ENCODE measurements around the gene ANKS6. TPM values are rescaled to one million over a fixed set of nuclear protein-coding genes. Genes with fewer than 3 reads are reported as not detected.

The ANKS6 gene
- total RNA-seq = 1 to 10 TPM; 6.5 to 7.4 TPM
- long read RNA-seq, partial matches to known transcripts = 1 of 2 reads
- long read RNA-seq, other reads (novel, unspliced or antisense) = 1 of 2 reads

DNA sequence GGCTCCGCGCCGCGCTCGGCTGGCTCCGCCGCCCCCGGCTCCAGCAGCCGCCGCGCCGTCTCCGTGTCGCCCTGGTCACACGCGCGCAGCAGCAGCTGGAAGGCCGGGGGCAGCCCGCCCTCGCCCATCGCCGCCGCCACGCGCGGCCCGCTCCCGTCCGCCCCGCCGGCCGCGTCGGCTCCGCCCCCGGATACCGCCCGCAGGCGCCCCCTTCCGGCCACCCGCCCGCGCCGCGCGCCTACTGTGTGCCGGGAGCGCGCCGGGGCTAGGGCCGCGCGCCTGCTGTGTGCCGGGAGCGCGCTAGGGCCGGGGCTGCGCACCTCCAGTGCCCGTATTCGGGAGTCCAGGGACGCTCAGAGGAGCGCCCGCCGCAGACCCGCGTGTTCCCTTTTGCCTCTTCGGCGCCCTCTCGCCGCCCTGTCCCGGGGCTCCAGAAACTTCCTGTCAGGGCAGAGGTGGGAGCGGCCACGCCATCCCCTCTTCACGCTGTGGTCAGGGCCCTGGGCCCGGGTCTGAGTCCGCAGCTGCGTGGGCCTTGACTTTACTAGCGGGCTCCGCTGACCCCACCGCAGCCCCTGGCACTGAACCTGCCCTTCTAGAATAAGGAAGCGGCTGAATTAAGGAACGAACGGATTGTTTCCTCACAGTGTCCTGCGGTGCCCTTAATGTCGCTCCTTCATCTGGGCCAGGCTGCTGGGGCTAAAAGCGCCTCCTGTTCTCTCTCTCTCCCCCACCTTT is at the start of gene ANKS6:
ANKS6 (minus strand) TSS at position 192 of the 738 bp plus-strand sequence; CDS start at position 128, 64 bp downstream.
- ATAC-seq (peak; percentile 95 to 96), DNase-seq (peak; percentile 85)
- intact Hi-C loops (cut with DNase I) = no loop called here

DNA sequence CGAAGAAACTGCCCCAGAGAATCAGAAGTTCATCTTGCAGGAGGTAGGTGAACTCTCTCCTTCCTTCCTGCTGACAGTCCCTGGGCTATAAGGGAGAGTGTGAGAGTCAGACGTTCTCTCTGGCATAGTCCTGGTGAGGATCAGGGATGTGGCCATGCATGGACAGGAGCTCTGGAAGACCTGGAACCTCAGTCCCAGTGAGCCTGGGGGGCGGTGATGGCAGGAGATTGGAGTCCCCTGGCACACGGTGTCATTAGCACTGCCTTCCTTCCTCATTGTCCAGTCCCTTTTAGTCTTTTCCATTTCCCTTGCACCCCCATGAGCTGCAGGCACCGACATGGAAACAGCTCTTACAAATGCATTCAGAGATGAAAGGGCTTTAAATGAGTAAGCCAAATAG is 49.7 kb upstream of the ANKS6 start:
- intact Hi-C loops (cut with DNase I) = loop anchor here in 1 of 2 donors (5.0 kb wide), 1 partner anchor 296 kb away; no protein-coding TSS in a partner anchor
- ATAC-seq = no peak
- no peak for DNase-seq

DNA sequence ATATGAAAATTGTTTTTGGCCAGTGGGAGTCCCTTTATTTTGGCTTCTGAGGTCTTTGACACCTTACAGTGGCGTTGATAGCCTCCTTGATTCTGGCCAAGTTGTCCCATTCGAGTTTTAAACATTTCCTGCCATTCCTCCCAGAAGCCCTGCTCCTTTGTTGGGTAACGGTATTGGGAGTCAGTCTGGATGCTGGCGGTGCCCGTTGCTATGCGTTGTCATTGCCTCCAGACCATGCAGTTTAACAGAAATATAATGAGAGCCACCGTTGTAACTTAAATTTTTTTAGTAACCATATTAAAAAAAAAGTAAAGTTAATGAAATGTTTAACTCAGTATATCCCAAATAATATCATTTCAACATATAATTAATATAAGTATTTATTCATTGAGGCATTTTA is 46.2 kb upstream of the ANKS6 start:
- intact Hi-C loops (cut with DNase I) = no loop called here
- ATAC-seq = no peak
- no peak for DNase-seq

DNA sequence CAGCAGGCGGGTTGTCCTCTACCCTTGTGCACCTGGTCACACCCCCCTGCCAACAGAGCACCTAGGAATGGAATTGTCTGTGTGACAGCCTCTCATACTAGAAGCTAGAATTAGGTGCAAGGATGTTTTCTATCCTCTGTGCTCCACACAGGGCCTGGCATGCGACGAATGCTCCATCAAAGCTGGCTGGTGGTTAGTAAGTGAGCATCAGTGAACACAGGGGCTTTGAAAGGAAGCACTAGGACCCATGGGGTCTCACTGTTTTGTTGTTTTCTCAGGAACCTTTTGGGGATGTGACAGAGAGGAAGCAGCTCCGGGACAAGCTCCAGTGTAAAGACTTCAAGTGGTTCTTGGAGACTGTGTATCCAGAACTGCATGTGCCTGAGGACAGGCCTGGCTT is 43.4 kb upstream of the ANKS6 start:
- no peak for DNase-seq
- no peak for ATAC-seq
- intact Hi-C loops (cut with DNase I) = no loop called here

DNA sequence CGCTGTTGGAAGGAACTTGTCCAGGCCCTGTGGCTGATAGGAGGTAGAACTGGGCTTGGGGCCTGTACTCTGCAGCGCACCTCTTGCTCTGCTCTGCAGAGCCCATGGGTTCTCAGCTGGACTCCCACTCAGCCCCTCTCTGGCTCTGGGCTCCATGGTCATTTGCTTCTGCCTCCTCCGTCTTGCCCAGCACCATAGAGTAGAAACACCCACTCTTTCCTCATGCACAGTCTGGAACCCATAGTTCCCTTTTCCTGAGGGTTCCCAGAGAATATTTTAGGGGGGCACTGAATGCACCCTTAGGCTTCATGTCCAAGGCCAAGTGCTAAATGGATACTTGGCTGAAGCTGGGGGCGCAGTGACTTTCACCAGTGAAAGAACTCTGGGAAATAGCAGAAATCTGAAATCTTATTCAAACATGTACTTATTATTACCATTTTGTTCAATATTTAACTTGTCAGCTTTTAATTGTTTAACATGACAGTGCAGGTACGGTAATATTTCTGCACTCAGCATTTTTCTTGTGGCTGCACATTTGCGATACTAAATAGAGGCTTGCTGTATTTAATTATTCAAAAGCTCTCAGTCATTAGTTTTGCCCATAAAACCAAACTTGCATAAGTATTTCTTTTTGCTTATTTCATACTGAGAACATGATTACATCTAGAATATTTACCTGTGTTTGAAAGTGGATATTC is 42.7 kb upstream of the ANKS6 start:
- DNase-seq (no peak), ATAC-seq (no peak)
- intact Hi-C loops (cut with DNase I) = no loop called here

DNA sequence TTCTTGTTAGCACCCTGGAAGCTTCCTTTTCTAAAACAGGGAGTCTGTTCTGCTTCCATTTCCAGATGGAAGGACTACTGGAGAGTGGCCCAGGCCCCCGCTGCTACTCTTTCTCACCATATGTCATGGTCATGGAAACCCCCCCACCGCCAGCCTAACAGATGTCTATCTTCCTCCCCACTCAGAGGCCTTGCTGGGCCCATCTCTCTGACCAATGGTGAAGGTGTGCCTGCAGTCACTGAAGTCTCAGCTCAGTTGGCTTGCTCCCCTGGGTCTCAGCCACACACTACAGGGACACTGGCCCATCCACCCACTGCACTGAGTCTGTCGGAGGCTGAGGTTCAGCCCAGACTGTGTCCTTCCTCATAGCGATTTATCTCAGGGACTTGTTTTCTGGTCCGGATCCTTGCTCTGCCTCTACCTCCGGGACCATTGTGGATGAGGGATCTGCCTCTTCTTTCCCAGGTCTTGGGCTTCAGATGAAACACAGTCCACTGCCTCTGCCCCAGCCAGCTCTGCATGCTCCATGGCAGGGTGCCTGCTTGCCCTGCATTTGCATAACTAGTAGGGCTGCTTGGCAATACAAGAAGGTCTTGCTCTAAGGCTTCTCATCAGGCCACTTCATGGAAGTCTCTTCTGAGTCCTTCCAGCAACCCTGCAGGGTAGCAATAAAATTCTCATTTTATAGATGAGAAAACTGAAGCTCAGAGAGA is 42.0 kb upstream of the ANKS6 start:
- intact Hi-C loops (cut with DNase I) = no loop called here
- ATAC-seq = no peak
- no peak for DNase-seq

DNA sequence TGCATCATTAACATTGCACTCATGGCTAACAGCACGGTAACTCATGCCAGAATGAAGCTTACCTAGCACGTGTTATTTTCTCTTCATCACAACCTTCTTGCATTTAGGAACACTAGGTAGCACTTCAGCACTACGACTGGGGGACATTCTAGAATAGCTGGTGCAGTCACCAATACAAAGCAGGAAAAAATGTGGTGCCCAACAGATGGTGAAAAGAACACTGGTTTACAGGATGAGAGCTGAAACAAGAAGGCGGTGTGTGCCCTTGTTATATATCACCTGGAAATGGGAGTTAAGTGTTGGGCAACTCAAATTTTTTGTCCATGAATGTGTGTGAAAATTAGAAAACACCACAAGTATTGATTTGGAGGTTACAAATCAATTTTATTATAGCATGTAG is 41.2 kb upstream of the ANKS6 start:
- intact Hi-C loops (cut with DNase I) = no loop called here
- DNase-seq = no peak
- ATAC-seq = no peak

DNA sequence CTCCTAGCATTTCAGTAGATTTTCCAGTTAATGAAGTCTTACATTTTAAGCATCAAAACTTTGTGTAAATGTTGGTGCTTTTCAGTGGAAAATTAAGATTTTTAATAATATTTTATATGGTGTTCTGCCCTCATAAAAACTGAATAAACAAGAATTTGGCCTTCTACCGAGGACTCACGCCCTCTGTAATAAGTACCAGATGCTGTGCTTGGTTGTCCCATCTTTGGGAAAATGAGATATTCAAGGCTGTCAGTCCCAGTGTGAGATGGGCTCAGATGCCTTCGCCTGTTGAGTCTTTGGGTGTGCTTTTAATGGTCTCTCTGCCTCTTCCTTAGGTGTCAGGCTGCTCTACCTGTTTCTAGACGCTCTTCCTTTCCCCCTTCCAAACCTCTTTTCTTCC is 39.9 kb upstream of the ANKS6 start:
- DNase-seq = no peak
- intact Hi-C loops (cut with DNase I) = no loop called here
- no peak for ATAC-seq

DNA sequence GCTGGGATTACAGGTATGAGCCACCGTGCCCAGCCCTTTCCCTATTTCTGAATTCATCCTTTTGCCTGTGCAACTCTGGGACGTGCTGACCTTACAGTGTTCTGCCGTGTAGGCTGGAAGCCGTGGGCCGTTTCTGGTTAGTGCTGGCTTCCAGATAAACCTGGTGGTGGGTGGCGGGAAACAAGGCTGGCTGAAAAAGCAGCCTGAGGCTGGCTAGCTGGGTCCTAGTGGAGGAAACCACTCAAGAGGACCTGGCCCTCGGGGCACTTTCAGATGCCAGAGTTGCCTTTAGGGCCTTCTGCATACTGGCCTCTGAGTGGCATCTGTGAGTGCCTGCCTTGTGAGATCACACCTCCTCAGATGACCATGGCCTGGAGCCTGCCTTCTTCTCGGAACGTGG is 38.0 kb upstream of the ANKS6 start:
- intact Hi-C loops (cut with DNase I) = no loop called here

DNA sequence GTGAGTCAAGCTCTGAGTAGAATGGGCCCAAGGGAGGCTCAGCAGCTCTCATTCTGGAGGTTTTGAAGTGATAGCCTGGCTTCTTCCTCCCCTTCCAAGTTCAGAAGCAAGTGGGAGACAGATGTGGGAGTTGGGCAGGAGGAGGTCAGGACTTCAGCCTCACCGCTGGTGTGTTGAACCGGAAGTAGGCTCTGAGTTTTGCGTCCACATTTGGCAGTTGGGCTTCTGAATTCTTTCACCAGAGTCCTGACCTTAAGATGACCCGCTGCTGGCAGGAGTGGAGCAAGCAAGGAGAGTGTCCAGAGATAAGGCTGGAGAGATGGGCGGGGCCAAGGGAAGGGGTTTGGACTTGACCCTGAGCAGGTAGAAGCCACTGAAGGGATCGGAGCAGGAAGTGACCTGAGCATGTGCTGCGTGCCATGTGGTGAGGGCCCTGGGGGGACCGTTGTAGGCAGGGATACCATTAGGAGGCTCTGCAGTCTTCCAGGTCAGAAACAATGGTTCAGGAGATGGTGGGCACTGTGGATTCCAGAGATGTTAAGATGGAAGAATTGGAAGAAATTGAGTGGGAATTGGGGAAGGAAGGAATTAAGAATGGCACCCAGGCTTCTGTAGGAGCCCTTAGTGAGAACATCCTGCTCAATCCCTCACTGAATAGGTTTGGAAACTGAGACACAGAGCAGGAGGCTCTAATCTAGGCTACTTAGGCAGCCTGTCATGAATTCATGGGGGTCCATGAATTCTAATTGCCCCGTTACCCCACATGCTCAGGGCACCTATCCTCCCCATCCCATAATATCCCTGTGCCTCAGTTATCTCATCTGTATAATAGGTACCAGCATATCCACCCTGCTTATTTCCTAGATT is 37.0 kb upstream of the ANKS6 start:
- ATAC-seq (peak; percentile 68 to 83), DNase-seq (peak; percentile 66)

More for the DNA sequence above, 38.0 kb upstream of the ANKS6 start:
- DNase-seq = no peak
- no peak for ATAC-seq

DNA sequence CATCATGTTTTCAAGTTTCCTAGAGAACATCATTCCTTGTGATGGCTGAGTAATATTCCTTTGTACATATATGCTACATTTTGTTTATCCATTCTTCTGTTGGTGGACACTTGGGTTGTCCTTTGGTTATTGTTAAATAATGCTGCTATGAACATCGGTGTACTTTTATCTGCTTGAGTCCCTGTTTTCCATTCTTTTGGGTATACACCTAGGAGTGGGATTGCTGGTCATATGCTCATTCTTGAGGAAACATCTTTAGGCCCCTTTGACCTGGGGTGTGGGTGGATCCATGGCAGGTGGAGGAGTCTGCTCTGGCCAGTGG is 36.4 kb upstream of the ANKS6 start:
- intact Hi-C loops (cut with DNase I) = no loop called here
- DNase-seq (no peak), ATAC-seq (no peak)

More for the DNA sequence above, 37.0 kb upstream of the ANKS6 start:
- intact Hi-C loops (cut with DNase I) = no loop called here

DNA sequence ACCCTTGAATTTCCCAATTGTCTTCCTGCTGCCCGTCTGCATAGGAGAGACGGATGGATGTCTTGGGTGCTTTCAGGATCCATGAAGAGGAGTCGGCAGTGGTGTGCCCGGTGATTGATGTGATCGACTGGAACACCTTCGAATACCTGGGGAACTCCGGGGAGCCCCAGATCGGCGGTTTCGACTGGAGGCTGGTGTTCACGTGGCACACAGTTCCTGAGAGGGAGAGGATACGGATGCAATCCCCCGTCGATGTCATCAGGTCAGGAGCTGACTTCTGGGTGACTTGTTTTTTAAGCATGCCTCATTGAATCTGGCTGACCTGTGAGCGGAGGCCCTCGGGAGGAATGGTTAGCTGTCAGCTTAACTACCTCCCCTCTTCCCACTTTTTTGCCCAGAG is 35.3 kb upstream of the ANKS6 start:
- intact Hi-C loops (cut with DNase I) = no loop called here
- ATAC-seq (no peak), DNase-seq (no peak)

DNA sequence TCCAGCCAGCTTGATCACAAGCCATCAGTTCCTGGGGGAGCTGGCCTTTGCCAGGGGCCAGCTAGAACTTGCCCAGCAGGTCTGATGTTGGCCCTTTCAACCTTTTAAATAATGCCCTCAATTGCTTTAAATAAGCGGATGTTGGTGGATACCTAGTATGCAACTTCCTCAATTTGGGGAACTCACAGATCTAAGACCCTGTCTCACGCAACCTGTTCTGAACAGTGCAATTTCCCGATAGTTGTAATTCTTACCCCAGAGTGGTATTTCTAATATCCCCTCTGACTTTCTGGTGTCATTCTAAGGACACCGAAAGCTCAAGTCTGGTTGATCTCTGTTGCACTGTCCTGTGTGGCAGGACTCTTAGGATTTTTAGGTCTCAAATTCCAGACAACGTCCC is 34.2 kb upstream of the ANKS6 start:
- intact Hi-C loops (cut with DNase I) = no loop called here
- DNase-seq = no peak
- no peak for ATAC-seq

DNA sequence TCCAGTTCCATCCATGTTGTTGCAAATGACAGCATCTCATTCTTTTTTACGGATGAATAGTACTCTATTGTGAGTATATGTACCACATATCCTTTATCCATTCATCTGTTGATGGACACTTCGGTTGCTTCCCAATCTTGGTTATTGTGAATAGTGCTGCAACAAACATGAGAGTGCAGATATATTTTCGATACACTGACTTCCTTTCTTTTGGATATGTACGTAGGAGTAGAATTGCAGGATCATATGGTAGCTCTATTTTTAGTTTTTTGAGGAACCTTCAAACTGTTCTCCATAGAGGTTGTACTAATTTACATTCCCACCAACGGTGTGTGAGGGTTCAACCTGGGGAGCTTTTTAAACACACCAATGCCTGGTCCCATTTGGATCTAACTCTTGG is 33.4 kb upstream of the ANKS6 start:
- intact Hi-C loops (cut with DNase I) = no loop called here
- ATAC-seq = no peak
- no peak for DNase-seq

DNA sequence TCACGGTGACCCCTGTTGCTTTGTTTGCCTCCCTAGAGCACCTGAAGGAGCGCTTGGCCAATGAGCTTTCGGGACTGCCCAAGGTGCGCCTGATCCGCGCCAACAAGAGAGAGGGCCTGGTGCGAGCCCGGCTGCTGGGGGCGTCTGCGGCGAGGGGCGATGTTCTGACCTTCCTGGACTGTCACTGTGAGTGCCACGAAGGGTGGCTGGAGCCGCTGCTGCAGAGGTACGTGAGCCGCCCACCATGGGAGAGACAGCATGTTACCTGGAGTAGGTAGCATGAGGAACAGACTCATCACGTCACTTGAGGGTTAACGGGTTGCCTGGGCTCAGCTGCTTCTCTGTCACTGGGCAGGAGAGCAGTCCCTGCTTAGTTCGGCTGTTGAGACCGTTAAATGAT is 30.4 kb upstream of the ANKS6 start:
- intact Hi-C loops (cut with DNase I) = no loop called here
- DNase-seq = no peak
- no peak for ATAC-seq

DNA sequence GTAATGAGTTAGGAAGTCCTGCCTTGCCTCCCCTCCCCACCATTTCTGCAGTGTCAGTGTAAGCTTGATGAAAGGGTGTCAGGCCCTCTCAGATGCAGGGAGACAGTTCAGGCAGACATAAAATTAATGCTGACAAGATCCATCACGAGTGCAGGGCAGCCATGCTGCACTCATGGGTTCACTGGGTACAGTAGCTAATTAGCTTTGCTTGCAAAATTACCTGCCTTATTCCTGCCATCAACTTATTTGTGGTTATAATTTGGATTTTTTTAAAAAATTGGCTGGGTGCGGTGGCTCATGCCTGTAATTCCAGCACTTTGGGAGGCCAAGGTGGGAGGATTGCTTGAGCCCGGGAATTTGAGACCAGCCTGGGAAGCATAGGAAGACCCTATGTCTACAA is 29.1 kb upstream of the ANKS6 start:
- no peak for ATAC-seq
- intact Hi-C loops (cut with DNase I) = no loop called here
- no peak for DNase-seq

DNA sequence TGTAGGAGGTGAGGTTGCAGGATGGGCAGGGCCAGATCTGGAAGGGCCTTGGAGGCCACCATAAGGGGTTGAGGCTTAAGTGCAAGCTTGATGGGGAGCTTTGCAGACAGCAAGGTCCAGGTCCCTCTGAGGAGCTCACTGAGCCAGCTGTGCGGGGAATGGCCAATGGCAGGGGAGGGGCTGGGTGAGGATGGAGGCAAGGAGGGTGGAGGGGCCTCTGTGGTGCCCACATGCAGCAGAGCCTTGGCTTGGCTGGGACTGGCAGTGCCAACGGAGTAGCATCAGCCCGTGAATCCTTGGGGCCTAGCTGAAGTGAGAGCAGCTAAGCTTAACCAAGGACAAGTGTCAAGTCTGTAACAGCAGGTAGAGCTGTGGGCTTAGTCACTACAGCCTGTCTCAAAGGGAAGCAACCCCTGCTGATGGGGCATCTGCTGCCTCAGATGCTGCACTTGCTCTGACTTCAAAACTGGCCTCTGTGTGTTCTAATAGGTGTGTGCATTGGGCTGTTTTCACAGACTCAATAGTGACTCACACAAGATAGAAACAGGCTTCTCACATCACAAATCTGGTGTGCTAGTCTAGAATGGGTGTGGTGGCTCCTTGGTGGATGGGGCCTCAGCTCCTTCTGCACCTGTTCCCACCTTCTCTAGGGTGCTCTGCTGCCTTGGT is 27.4 kb upstream of the ANKS6 start:
- DNase-seq (no peak), ATAC-seq (no peak)
- intact Hi-C loops (cut with DNase I) = no loop called here

DNA sequence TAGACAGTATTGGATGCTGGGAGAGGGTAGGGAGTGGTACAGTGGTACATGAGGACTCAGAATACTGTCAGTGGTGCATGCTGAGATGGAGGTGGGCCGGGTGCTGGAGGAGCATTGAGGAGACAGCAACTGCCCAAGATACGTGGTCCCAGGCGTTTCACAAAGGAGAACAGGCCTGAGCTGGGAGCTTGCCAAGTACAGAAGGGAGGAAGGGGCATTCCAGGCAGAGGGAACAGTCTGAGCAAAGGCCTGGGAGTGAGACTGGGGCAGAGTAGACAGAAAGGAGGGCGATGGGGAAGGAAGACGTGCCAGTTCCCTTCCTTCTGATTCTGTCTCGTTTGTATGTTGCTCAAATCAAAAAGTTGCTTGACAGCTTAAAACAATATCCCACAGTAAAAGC is 26.3 kb upstream of the ANKS6 start:
- intact Hi-C loops (cut with DNase I) = no loop called here
- ATAC-seq = no peak
- no peak for DNase-seq

DNA sequence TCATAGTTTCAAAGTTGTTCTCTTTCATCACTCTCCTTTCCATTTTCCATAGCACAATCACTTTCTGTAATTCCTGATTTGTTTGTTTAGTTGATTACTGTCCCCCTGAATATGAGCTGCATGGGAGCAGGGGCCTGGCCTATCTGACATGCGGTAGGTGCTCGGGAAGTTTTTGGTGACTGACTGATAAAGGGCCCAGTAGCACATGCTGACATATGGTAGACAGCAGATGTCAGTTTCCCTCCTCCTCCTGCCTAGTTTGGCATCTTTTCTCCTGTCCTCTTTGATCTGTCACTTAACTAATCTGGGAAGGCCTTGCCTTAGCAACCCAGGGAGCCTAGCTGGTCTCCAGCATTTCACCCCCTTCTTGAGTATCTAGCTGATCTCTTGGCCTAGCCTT is 25.5 kb upstream of the ANKS6 start:
- intact Hi-C loops (cut with DNase I) = no loop called here

More for the DNA sequence above, 25.5 kb upstream of the ANKS6 start:
- DNase-seq (no peak), ATAC-seq (no peak)
